DND-41 (cell line): ENCODE data around the gene CASS4.

Source experiments
- ATAC-seq: fragments of 200-7000 bp; cut with Tn5 transposase; 3 replicates; pipeline ENCODE4 v1.9.1; 2021; ENCODE audit warnings: low read depth; ENCODE audit not compliant: insufficient read depth
- DNase-seq: peaks from one replicate; pipeline ENCODE4 v3.0.0-alpha.2; 2020
- H2AFZ ChIP-seq: 2 replicates; pipeline ENCODE4 v1.6.0; 2012; ENCODE audit warnings: low read depth, low read length
- H3K27ac ChIP-seq: 2 replicates; pipeline ENCODE4 v1.5.1; 2012; ENCODE audit warnings: low read length, inconsistent platforms
- H3K27me3 ChIP-seq: fragments of 200-600 bp; sonication (generic); 2 replicates; pipeline ENCODE4 v1.6.0; 2012; ENCODE audit warnings: low read length, mild to moderate bottlenecking, inconsistent platforms; ENCODE audit not compliant: insufficient read depth, poor library complexity
- H3K36me3 ChIP-seq: 2 replicates; pipeline ENCODE4 v1.5.1; 2012; ENCODE audit warnings: low read length, inconsistent platforms; ENCODE audit not compliant: insufficient read depth
- H3K4me1 ChIP-seq: 2 replicates; pipeline ENCODE4 v1.5.1; 2012; ENCODE audit warnings: mild to moderate bottlenecking, low read length; ENCODE audit not compliant: insufficient read depth
- H3K4me2 ChIP-seq: 2 replicates; pipeline ENCODE4 v1.6.0; 2012; ENCODE audit warnings: mild to moderate bottlenecking, moderate library complexity, low read length, inconsistent platforms; ENCODE audit not compliant: insufficient read depth
- H3K4me3 ChIP-seq, 2 experiments: fragments of 200-600 bp in 1 of 2; shearing (Covaris generic) in 1 of 2; 2 replicates each; pipeline ENCODE4 v1.5.1; 2012 to 2016; ENCODE audit warnings: inconsistent platforms in 2 of 2, low read length in 2 of 2, mild to moderate bottlenecking in 2 of 2, low read depth in 1 of 2, moderate library complexity in 1 of 2
- H3K79me2 ChIP-seq: 2 replicates; pipeline ENCODE4 v1.6.0; 2012; ENCODE audit warnings: low read length, inconsistent platforms; ENCODE audit not compliant: insufficient read depth
- H3K9ac ChIP-seq: 2 replicates; pipeline ENCODE4 v1.6.0; 2012; ENCODE audit warnings: low read depth, mild to moderate bottlenecking, inconsistent platforms, low read length, moderate library complexity
- H3K9me3 ChIP-seq: 2 replicates; pipeline ENCODE4 v1.5.1; 2012; ENCODE audit warnings: low read length, moderate library complexity, mild to moderate bottlenecking, inconsistent platforms; ENCODE audit not compliant: insufficient read depth, severe bottlenecking
- H4K20me1 ChIP-seq: 2 replicates; pipeline ENCODE4 v1.6.0; 2012; ENCODE audit warnings: low read length; ENCODE audit not compliant: insufficient read depth
- CTCF ChIP-seq: IDR thresholded peaks from 2 replicates; pipeline ENCODE4 v1.5.1; 2012; ENCODE audit warnings: borderline replicate concordance, low read length, moderate library complexity, mild to moderate bottlenecking; ENCODE audit not compliant: poor library complexity, severe bottlenecking; ENCODE audit errors: extremely low read depth
- EZH2 ChIP-seq: IDR thresholded peaks from 3 replicates; pipeline ENCODE4 v1.6.1; 2012; ENCODE audit warnings: borderline replicate concordance, low read depth, mild to moderate bottlenecking, moderate library complexity, low read length, inconsistent platforms; ENCODE audit not compliant: severe bottlenecking

CASS4 gene

GRCh38 chr20:56423886-56424285 lies 11.8 kb downstream of the CASS4 start:
- TF ChIP-seq CTCF (no peak), EZH2 (no peak)
- Histone ChIP-seq H3K9me3 (no peaks in the 10 kb centered on the region), H3K79me2 (no peaks in the 10 kb centered on the region), H3K4me3 (no peak overlapping the region), H3K4me1 (no peaks in the 10 kb centered on the region), H4K20me1 (no peaks in the 10 kb centered on the region), H3K27me3 (no peaks in the 10 kb centered on the region), H3K27ac (no peak overlapping the region), H3K36me3 (no peaks in the 10 kb centered on the region), H3K4me2 (no peak overlapping the region), H3K9ac (no peak overlapping the region), H2AFZ (no peak overlapping the region)
- ATAC-seq (no peak), DNase-seq (no peak)

- DNase-seq: no peak
- no peaks in the 10 kb centered on the region for H3K79me2 ChIP-seq
- no peaks in the 10 kb centered on the region for H3K9me3 ChIP-seq
- H3K27me3 ChIP-seq: no peaks in the 10 kb centered on the region
- no peak for TF ChIP-seq CTCF
- no peak overlapping the region for H3K4me2 ChIP-seq
- H2AFZ ChIP-seq: no peak overlapping the region
- no peak overlapping the region for H3K27ac ChIP-seq
- H3K4me1 ChIP-seq: peaks cover 7% of the 10 kb centered on the region
- no peaks in the 10 kb centered on the region for H4K20me1 ChIP-seq
- H3K9ac ChIP-seq: no peak overlapping the region
- H3K4me3 ChIP-seq: no peak overlapping the region
- no peaks in the 10 kb centered on the region for H3K36me3 ChIP-seq
- no peak for ATAC-seq
Measured at GRCh38 chr20:56424931-56425330, 12.9 kb downstream of the CASS4 start.

GRCh38 chr20:56426026-56426425 lies 14.0 kb downstream of the CASS4 start:
- Histone ChIP-seq H3K4me3 (no peak overlapping the region), H3K9ac (no peak overlapping the region), H3K27ac (no peak overlapping the region), H3K9me3 (no peaks in the 10 kb centered on the region), H3K79me2 (no peaks in the 10 kb centered on the region), H2AFZ (no peak overlapping the region), H4K20me1 (no peaks in the 10 kb centered on the region), H3K27me3 (no peaks in the 10 kb centered on the region), H3K4me1 (peaks cover 7% of the 10 kb centered on the region), H3K4me2 (no peak overlapping the region), H3K36me3 (no peaks in the 10 kb centered on the region)
- DNase-seq: no peak
- TF ChIP-seq EZH2: no peak
- TF ChIP-seq CTCF: no peak
- ATAC-seq: no peak

- no peak for DNase-seq
- H3K4me1 ChIP-seq: peaks cover 7% of the 10 kb centered on the region
Measured at GRCh38 chr20:56426926-56427325, 14.9 kb downstream of the CASS4 start.

More at GRCh38 chr20:56426926-56427325, 14.9 kb downstream of the CASS4 start:
- TF ChIP-seq EZH2 (no peak), CTCF (no peak)
- Histone ChIP-seq H3K79me2 (no peaks in the 10 kb centered on the region), H4K20me1 (no peaks in the 10 kb centered on the region), H3K27ac (no peak overlapping the region), H3K9ac (no peak overlapping the region), H3K4me3 (no peak overlapping the region), H3K36me3 (no peaks in the 10 kb centered on the region), H3K4me2 (no peak overlapping the region), H2AFZ (no peak overlapping the region), H3K27me3 (no peaks in the 10 kb centered on the region), H3K9me3 (no peaks in the 10 kb centered on the region)
- ATAC-seq: no peak
